Right ventricle myocardium inferior (tissue), 1 donor: ENCODE measurements around the gene GMPPB. TPM values are rescaled to one million over a fixed set of nuclear protein-coding genes. Genes with fewer than 3 reads are reported as not detected.

Experiments used
- ATAC-seq: fragments of 200-7000 bp; cut with Tn5 transposase; one replicate; pipeline ENCODE4 v1.9.1; 2020; ENCODE audit warnings: mild to moderate bottlenecking, moderate library complexity
- DNase-seq: peaks from one replicate; pipeline ENCODE4 v3.0.0; 2021; ENCODE audit errors: missing footprints
- intact Hi-C: fragments of 100-400 bp; cut with DNase I; formaldehyde crosslinking; loops from one replicate; pipeline ENCODE4 v1.11.0; 2022
- total RNA-seq: library from RNA; stranded (reverse); fragmentation: NEBNext Ultra II Directional; extraction: Animal tissue kit (Norgen Biotek cat#: 25700); gene quantifications from one replicate; pipeline ENCODE4 v1.2.1, GENCODE V29; 2021
- donor health status: DM: no; HTN: yes; CAD: no; lungs with severe emphysema.

The GMPPB gene
- total RNA-seq, 1 donor from 2014 or later, result 18.1 TPM

DNA sequence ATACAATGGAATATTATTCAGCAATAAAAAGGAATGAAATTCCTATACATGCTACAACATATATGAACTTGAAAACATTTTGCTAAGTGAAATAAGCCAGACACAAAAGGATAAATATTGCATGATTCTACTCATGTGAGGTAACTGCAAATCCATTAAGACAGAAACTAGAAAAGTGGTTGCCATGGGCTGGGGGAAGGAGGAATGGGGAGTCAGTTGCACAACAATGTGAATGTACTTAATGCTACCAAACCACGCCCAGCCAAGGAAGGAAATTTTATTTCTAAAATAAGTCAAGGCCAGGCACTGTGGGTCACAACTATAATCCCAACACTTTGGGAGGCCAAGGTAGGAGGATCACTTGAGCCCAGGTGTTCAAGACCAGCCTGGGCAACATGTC, 9.8 kb upstream of the GMPPB start:
- DNase-seq (no peak), ATAC-seq (no peak)
- intact Hi-C loops, result no loop called here

DNA sequence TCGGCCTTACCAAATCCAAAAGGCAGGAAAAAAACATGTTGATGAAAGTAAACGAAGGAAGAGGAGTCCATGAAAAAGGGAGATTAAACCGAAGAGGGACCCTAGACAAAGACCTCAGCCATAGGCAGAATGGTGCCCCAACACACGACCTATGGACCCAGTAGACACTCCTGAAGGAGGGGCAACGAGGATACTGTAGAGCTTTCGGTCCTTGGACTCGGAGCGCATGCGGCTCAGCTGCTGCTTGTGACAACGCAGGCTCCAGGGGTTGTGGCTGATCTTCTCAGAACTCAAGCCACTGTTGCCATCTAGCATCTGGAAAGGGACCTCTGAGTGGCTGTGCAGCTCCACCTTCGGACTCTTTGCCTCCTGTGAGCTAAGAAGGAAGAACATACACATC, 8.8 kb upstream of the GMPPB start:
- intact Hi-C loops, result no loop called here
- DNase-seq, result no peak

DNA sequence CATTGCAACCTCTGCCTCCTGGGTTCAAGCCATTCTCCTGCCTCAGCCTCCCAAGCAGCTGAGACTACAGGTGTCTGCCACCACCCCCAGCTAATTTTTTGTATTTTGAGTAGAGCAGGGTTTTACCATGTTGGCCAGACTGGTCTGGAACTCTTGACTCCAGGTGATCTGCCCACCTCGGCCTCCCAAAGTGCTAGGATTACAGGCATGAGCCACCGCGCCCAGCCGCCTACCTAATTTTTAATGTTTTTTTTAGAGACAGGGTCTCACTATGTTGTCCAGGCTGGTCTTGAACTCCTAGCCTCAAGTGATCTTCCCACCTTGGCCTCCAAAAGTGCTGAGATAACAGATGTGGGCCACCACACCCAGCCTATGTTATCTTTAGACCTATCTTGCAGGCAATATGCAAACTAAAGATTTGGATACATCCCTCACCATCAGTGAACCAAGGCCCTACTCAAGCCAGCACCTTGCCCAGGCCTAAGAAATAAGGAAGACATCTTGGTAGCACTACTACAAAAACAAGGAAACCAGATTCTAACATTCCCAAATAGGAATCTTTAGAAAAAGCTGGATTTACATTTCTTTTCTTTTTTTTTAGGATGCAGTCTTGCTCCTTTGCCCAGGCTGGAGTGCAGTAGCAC, 6.3 kb upstream of the GMPPB start:
- intact Hi-C loops, result no loop called here
- no peak for ATAC-seq

More for the DNA sequence above, 8.8 kb upstream of the GMPPB start:
- no peak for ATAC-seq

DNA sequence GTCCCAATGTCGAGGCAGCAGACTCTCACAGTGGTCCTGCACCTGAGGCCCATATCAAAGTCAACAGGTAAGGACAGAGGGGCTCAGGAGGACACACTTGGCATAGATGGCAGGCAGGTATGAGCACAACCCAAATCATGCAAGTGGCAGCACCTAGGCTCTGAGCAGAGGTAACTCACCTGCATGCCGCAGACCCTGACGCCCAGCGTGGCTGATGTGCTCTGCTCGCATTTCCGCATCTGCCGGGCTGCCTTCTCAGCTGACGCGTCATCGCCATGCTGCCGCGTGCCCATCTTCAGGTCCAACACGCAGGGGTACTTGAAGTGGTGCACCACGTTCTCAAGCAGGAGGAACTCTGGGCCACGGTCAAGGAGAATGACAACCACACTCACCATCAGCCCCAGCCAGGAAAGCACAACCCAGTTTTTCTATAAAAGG, 4.2 kb upstream of the GMPPB start:
- intact Hi-C loops, result no loop called here
- ATAC-seq, result no peak
- no peak for DNase-seq

More for the DNA sequence above, 6.3 kb upstream of the GMPPB start:
- no peak for DNase-seq

DNA sequence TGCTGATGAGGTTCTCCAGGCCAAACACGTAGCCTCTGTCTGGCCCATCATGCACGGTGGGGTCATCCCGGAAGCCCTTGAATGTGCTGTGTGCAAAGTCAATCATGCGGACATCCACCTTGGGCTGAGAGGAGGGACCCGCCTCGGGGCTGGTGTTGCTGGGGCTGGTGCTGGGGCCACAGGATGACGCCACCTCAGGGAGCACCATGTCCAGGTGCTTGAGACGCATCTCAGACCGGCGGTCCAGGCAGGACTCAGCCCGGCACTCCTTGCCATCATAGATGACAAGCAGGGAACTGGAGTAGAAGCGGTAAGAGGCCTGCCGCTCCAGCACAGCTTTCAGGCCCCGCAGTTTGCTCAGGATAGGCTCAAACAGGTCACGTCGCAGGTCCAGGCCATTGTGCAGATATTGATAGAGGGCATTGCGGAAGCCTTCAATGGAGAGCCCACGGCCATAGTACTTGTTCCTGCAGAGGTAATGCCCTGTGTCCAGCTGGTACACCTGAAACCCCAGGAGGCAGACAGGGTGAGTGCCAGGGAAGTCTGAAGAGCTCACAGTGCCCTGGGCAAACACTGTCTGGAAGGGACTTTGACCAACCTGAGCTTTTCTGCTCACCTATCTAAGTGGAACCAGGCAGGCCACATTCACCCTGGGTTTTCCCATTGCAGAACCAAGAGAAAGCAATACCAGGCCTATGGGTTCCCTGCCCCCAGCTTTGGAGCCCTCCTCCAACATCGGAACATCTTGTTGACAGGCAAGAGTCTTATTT, 3.6 kb upstream of the GMPPB start:
- ATAC-seq, result no peak
- no peak for DNase-seq
- intact Hi-C loops, result no loop called here

DNA sequence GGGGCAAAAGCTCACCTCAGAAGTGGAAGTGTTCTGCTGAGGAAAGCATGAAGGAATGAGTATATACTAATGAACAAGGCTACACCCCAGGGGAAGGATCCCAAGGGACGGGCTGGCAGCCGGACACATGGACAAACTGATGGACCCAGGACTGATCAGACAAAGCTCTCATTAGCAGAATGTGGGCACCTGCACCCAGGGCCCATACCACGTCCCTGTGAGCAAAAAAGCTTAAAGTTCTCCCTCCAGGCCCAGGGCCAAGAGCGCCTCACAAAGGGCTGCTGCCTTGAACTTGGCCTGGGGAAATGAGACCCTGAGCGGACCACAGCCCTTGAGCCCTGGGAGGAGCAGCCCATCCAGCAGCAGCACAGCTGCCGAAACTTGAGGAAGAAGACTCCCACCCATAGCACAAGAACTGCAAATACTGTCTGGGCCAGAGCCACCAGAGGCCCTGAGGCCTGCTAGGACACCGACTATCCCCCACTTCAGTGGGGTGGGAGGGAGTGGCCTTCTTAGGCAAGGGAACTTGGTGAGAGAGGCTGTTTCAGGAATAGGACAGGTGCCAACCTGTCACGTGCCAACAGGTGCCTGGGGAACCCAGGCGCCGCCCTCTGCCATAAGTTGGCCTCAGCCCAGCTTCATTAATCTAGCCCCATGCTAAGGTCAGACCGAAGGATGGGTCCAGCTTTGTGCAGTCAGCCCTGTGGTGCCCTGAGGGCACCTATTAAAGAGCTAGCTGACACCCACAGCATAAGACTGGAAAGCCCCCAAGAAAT, 2.3 kb upstream of the GMPPB start:
- intact Hi-C loops, result no loop called here
- DNase-seq (no peak), ATAC-seq (no peak)

DNA sequence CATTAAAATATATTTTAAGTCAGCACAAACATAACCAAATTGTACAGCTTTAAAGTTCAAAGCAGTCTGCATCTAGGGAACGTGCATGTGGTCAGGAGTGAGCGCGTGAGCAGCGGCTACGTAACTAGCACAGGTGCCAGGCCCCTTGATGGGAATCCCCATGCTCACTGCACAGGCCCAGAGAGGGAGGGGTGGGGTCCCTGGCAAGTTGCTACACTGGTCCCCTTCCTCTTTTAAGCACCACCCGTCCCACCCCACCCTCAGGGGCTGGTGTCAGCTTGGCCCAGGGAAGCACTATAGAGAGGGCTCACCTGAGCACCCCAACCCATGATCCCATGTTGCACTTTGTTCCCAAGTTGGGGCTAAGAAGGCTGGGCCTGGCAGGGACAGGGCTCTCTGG, 835 bp upstream of the GMPPB start:
- DNase-seq (no peak), ATAC-seq (no peak)
- intact Hi-C loops, result loop anchor here (5.0 kb wide), 1 partner anchor 563 kb away; no protein-coding TSS in a partner anchor

DNA sequence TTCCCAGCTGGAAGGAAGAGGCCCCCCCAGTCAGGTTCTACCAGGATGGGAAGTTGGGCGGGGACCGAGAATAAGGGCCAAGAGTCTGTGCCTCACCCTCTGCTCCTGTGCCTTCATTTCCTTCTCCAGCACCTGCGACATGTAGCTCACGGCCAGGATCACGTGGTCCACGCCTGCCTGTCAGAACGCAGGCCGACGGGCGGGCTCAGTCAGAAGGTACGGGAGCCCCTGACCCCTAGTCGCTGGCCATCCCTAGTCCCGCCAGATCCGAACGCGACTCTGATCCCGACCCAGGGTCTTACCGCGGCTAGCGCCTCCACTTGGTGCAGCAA, 489 bp downstream of the GMPPB start:
- ATAC-seq, result no peak
- DNase-seq, result peak; percentile 81
- intact Hi-C loops, result loop anchor here (5.0 kb wide), 1 partner anchor 564 kb away; no protein-coding TSS in a partner anchor

DNA sequence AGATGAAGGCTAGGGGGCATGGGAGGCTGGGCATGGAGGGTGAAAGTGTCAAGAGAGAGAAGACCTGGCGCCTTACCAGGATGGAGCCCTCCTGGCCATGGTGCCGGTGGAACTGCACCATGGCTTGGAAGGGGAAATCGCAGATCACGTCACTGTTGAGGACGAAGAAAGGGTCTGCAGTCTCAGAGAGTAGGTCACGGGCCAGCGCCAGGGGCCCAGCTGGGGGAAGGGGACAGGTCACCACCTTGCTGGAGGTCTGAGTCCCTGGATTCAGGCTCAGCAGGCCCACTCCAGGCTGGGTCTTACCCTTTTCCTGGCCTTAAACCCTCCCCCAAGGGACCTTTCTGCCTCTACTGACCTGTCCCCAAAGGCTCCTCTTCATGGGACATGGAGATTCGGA, 855 bp downstream of the GMPPB start:
- intact Hi-C loops, result loop anchor here (5.0 kb wide), 1 partner anchor 564 kb away; no protein-coding TSS in a partner anchor
- DNase-seq (no peak), ATAC-seq (no peak)

DNA sequence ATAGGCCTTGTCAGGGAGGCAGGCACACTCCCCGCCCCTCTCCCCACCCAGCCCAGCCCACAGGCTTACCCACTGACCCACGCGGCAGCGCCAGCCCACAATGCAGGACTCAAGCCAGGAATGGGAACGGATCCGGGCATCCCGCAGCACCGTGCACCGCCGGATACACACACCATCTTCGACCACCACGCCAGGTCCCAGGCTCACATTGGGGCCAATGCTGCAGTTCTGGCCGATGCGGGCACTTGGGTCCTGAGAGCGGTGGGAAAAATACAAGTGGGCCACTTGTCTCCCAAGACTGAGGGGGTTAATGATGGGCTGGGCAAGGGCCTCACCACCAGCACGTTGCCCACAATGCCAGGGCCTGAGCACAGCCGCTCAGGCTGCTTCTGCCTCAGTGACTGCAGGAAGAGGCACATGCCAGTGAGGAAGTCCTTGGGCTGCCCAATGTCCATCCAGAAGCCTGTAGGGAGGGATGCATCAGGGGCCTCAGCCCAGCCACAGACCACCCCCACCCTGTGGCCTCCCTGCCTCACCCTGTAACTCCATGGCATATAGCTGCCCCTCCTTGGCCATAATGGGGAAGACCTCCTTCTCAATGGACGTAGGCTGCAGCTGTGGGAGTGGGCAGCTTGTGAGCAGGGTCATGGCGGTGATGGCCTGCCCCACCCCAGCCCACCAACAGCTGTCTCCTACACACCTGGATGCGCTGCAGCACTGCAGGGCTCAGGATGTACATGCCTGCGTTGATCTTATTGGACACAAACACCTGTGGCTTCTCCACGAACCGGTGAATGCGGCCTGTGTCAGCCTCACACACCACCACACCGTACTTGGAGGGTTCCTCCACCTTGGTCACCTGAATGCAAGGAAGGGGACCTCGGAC, 1.6 kb downstream of the GMPPB start:
- intact Hi-C loops, result loop anchor here (5.0 kb wide), 1 partner anchor 565 kb away; no protein-coding TSS in a partner anchor
- ATAC-seq (no peak), DNase-seq (peak; percentile 46)

DNA sequence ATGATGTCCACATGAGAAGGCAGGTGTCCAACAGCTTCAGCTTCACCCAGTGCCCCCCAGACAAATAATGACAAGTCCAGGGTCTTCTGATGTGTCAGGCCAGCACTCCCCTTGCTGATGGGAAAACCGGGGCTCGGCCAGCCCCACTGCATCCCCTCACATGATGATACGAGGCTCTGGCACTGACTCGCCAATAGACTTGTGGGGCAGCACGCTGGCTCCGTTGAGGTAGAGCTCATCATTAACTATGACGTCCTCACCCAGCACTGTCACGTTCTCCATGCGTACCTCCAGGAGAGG, 2.2 kb downstream of the GMPPB start:
- DNase-seq (peak; percentile 26), ATAC-seq (no peak)
- intact Hi-C loops, result loop anchor here (5.0 kb wide), 1 partner anchor 566 kb away; no protein-coding TSS in a partner anchor

DNA sequence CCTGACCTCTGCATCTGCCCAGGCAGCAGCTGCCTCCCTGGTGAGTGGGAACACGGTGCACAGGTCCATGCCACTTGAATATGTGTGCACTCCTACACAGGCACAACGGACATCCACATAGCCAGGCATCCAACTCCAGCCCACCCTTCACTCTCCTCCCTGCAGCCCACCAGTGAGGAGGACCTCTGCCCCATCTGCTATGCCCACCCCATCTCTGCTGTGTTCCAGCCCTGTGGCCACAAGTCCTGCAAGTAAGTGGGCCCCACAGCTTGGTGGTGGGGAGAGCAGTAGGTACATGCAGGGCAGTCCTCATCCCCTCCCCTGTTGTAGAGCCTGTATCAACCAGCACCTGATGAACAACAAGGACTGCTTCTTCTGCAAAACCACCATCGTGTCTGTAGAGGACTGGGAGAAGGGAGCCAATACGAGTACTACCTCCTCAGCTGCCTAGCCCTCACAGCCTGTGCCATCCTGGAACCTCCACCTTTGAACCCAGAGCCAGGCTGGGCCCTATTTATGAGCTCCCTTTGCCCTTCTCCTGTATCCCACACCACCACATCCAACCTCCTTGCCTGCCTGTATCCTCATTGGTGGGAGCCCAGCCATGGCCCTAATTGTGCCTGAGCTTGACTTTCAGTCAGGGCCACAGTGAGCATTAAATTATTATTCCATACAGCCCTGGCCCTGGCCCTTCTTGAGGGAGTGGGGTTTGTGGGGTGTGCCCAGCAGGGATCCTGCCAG, 2.7 kb downstream of the GMPPB start:
- ATAC-seq (no peak), DNase-seq (peak; percentile 53)
- intact Hi-C loops, result loop anchor here (5.0 kb wide), 1 partner anchor 566 kb away; no protein-coding TSS in a partner anchor

DNA sequence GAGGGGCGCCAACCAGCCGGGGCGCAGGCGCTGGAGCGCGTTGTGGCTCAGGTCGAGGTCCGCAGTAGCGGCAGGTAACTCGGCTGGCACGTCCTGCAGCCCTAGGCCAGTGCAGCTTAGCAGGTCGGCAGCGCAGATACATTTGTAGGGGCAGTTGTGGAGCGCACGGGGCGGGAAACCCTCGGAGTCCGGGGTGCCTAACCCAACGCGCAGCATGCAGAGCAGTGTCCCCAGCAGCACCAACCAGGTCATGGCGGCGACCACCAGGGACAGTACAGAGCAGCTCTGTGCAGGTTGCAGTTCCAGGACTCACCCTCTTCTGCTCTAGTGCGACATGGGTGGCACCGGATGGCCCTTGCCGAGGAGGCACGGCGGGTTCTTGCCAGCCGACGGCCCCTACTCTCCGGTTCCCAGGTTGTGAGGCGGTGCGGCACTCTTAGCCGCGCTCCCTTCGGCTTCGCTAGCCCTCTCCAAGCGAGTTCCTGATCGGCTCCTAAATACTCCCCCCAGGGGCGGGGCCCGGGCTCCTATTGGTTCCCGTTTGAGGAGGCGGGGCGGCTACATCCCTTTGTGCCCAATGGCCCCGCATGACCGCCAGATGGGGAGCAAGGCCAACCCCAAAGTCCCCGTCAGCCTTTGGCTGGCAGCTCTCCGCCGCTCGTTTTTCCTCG, 4.4 kb downstream of the GMPPB start, which contains the start of gene AMIGO3:
AMIGO3 (minus strand) TSS at position 471 of the 671 bp plus-strand sequence; CDS start at position 252, 219 bp downstream.
- ATAC-seq (peak; percentile 76), DNase-seq (peak; percentile 99)
- intact Hi-C loops, result no loop called here

DNA sequence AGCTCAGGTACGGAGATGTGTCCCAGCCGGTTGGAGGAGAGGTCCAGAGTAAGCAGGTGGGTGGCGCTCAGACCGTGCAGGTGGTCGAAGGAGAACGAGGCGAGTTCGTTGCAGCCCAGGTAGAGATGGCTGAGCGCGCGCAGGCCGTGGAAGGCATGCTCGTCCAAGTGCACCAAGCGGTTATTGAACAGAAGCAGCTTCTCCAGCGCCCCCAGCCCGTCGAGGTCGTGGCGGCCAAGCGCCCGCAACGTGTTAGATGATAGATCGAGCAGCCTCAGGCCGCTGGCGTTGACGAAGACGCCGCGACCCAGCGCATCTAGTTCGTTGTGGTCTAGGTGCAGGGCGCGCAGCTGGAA, 4.9 kb downstream of the GMPPB start:
- no peak for ATAC-seq
- peak; percentile 71 for DNase-seq
- intact Hi-C loops, result no loop called here

DNA sequence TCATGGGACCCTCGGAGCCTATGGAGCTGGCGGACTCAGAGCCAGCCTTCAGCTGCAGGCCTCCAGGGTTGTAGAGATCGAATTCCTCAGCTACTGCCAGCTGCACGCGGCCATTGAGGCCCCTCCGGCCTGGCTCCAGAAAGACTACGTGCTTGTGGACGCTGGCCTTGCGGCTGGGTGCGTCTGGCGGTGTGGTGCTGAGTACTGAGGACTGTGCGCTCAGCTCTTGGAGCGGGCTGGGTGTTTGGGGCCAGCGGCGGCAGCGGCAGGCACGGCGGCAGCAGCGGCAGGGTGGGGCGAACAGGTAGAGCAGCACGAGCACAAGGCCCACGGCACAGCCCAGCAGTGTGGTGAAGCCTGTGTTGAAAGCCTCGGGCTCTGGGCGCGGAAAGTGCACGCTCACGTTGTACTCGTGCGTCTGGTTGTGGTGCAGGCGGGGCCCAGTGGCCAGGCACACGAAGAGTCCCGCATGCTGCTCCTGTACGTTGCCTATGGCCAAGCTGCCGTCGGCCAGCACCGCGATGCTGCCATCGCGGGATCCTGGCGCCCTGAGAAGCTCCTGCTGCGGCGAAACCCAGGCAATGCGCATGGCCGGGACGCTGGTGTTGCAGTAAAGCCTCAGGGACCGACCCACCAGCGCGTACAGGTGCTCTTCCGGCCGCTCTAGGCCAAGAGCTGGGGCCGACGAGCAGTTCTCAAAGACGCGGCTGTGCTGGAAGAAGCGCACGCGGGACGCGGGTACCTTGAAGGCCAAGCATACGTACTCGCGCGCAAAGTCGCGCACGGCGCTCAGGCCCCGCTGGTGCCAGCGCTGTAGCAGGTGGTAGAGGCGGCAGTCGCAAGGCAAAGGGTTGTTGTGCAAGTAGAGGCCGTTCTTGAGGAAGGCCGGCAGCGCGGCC, 5.5 kb downstream of the GMPPB start:
- DNase-seq (peak; percentile 53), ATAC-seq (no peak)
- intact Hi-C loops, result no loop called here

DNA sequence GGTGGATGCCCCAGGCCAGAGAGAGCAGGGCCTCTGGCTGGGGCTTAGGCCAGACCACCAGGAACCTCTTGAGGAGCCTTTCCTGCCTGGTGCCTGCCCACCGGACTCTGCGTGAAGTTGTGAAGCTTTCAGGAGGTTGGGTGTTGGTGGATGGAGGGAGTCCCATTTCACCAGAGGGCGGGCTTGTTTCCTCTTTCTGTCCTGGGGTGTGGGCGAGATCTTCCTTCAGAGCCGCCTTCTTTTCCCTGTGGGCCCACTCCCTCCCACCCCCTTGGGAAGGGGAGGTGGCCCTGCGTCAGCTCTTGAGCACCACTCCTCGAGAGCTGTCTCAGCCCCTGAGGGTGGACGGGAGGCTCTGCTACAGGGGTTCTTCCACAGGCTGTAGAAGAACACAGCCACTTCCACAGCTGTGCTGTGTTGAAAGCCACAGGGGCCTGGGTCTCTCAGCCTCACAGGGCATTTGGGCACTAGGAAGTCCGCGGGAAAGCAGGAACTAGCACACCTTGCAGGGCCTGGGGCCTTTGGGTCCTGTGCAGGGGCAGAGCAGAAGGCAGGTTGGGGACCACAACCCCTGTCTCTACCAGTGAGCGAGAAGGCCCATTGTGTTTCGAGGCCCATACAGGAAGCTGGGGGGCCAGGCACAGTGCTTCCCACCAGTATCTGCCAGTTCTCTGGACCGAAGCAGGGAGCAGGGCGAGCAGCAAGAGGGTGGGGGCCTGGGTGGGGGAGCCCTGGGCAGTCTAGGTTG, 6.4 kb downstream of the GMPPB start:
- DNase-seq (no peak), ATAC-seq (no peak)
- intact Hi-C loops, result no loop called here
